OCI-LY7 (cell line): ENCODE results near the gene TBC1D1. TPM values are rescaled to one million over a fixed set of nuclear protein-coding genes. Genes with fewer than 3 reads are reported as not detected.

Experiments used
- BruUV-seq: library from RNA; stranded (reverse); fragments of 400-500 nt; replicated peaks from 2 replicates; lab custom pipeline; 2021; lab: Mats Ljungman, UMichigan
- CTCF ChIA-PET: fragments of 300-600 bp; sonication (Branson Sonifier 250); formaldehyde crosslinking; loops from one replicate; lab custom pipeline; 2022; ENCODE audit warnings: antibody characterized with exemption; ENCODE audit not compliant: unreplicated experiment; lab: Charles Lee
- POLR2A ChIA-PET: fragments of 300-600 bp; sonication (Branson Sonifier 250); formaldehyde crosslinking; loops from one replicate; lab custom pipeline; 2022; ENCODE audit warnings: antibody characterized with exemption; lab: Charles Lee
- DNase-seq: peaks from one replicate; pipeline ENCODE4 v3.0.0-alpha.2; 2015; ENCODE audit warnings: low spot score
- H2AFZ ChIP-seq: fragments of 200-600 bp; sonication (generic), shearing (Covaris generic); 2 replicates; pipeline ENCODE4 v1.6.1; 2014; ENCODE audit warnings: mild to moderate bottlenecking, antibody characterized with exemption, low read length, moderate library complexity
- H3K27ac ChIP-seq: fragments of 200-600 bp; sonication (generic); 2 replicates; pipeline ENCODE4 v1.5.1; 2014; ENCODE audit warnings: mixed run types, low read depth, mild to moderate bottlenecking, moderate library complexity, low read length, inconsistent platforms; ENCODE audit not compliant: poor library complexity, severe bottlenecking
- H3K36me3 ChIP-seq: fragments of 200-600 bp; sonication (generic); 2 replicates; pipeline ENCODE4 v1.6.1; 2014; ENCODE audit warnings: mild to moderate bottlenecking, antibody characterized with exemption, low read length, moderate library complexity, mixed read lengths; ENCODE audit not compliant: insufficient read depth
- H3K4me1 ChIP-seq: fragments of 200-600 bp; sonication (generic); 2 replicates; pipeline ENCODE4 v1.5.1; 2014; ENCODE audit warnings: mild to moderate bottlenecking, low read length; ENCODE audit not compliant: insufficient read depth, poor library complexity, severe bottlenecking
- H3K4me2 ChIP-seq: fragments of 200-600 bp; sonication (generic); 2 replicates; pipeline ENCODE4 v1.6.1; 2014; ENCODE audit warnings: mild to moderate bottlenecking, low read length
- H3K4me3 ChIP-seq: fragments of 200-600 bp; sonication (generic); 2 replicates; pipeline ENCODE4 v1.5.1; 2014; ENCODE audit warnings: mild to moderate bottlenecking, low read depth, low read length; ENCODE audit not compliant: poor library complexity, severe bottlenecking
- H3K79me2 ChIP-seq: fragments of 200-600 bp; sonication (generic); 2 replicates; pipeline ENCODE4 v1.6.1; 2016; ENCODE audit warnings: low read depth, mild to moderate bottlenecking, low read length, moderate library complexity, mixed read lengths; ENCODE audit not compliant: insufficient read depth
- H3K9me2 ChIP-seq: fragments of 200-600 bp; sonication (generic); 2 replicates; pipeline ENCODE4 v1.6.1; 2016; ENCODE audit warnings: mild to moderate bottlenecking, low read length, mixed read lengths; ENCODE audit not compliant: insufficient read depth
- H3K9me3 ChIP-seq: fragments of 200-600 bp; sonication (generic); 2 replicates; pipeline ENCODE4 v1.6.1; 2014; ENCODE audit warnings: mild to moderate bottlenecking, mixed run types, low read length, mixed read lengths
- H4K20me1 ChIP-seq: fragments of 200-600 bp; sonication (generic); 2 replicates; pipeline ENCODE4 v1.6.1; 2014; ENCODE audit warnings: mild to moderate bottlenecking, antibody characterized with exemption, low read length, moderate library complexity, mixed read lengths; ENCODE audit not compliant: insufficient read depth
- EZH2phosphoT487 ChIP-seq: fragments of 200-600 bp; sonication (generic); IDR thresholded peaks from 2 replicates; pipeline ENCODE4 v1.6.1; 2018; ENCODE audit warnings: low read depth, borderline replicate concordance, mild to moderate bottlenecking, mixed run types, antibody characterized with exemption, low read length, moderate library complexity, mixed read lengths
- intact Hi-C: fragments of 100-400 bp; cut with micrococcal nuclease; formaldehyde crosslinking; loops from one replicate; pipeline ENCODE4 v1.10.0; 2022; ENCODE audit not compliant: unreplicated experiment
- total RNA-seq, 2 experiments: library from RNA; depleted of rRNA in 1 of 2; stranded (reverse); fragments of >200 nt in 1 of 2; shearing (Covaris generic) in 1 of 2; gene quantifications; 2 replicates each; pipeline ENCODE4 v1.2.3, GENCODE V29; 2014 to 2022
- TF ChIP-seq, protein P1 (sequence below): fragments of 200-600 bp; sonication (generic); conservative IDR thresholded peaks from 2 replicates; pipeline ENCODE4 v1.5.1; 2014; ENCODE audit warnings: mild to moderate bottlenecking, antibody characterized with exemption, low read length, moderate library complexity, mixed read lengths

TBC1D1 gene
- total RNA-seq, 2 experiments from 2014 or later, result 539 to 545 TPM

DNA sequence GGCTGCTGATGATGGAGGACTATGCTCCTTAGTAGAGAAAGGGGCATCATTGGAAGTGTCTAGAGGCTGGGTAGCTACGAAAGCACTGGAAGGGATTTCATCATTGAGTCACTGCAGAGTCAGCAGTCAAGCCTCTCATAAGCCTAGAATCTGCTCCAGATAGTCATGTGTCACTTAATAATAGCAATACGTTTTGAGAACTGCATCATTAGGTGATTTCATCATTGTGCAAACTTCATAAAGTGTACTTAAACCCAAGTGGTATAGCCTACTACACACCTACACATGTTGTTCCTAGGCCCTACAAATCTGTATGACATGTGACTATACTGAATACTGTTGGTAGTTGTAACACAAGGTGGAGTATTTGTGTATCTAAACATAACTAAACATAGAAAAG is 234.9 kb downstream of the TBC1D1 start:
- Histone ChIP-seq H3K4me2 (no peak overlapping the region), H3K79me2 (no peaks in the 10 kb centered on the region), H3K27ac (no peak overlapping the region), H3K36me3 (peaks cover 99% of the 10 kb centered on the region), H3K4me3 (no peak overlapping the region), H3K4me1 (no peaks in the 10 kb centered on the region), H3K9me3 (no peaks in the 10 kb centered on the region), H2AFZ (no peak overlapping the region), H3K9me2 (no peaks in the 10 kb centered on the region), H4K20me1 (no peaks in the 10 kb centered on the region)
- ChIA-PET POLR2A (no interaction called here), CTCF (no interaction called here)
- no TSS peak for BruUV-seq
- intact Hi-C loops, result no loop called here
- TF ChIP-seq, protein P1, sequence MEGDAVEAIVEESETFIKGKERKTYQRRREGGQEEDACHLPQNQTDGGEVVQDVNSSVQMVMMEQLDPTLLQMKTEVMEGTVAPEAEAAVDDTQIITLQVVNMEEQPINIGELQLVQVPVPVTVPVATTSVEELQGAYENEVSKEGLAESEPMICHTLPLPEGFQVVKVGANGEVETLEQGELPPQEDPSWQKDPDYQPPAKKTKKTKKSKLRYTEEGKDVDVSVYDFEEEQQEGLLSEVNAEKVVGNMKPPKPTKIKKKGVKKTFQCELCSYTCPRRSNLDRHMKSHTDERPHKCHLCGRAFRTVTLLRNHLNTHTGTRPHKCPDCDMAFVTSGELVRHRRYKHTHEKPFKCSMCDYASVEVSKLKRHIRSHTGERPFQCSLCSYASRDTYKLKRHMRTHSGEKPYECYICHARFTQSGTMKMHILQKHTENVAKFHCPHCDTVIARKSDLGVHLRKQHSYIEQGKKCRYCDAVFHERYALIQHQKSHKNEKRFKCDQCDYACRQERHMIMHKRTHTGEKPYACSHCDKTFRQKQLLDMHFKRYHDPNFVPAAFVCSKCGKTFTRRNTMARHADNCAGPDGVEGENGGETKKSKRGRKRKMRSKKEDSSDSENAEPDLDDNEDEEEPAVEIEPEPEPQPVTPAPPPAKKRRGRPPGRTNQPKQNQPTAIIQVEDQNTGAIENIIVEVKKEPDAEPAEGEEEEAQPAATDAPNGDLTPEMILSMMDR, result no peak
- TF ChIP-seq EZH2phosphoT487, result no peak
- DNase-seq, result no peak

DNA sequence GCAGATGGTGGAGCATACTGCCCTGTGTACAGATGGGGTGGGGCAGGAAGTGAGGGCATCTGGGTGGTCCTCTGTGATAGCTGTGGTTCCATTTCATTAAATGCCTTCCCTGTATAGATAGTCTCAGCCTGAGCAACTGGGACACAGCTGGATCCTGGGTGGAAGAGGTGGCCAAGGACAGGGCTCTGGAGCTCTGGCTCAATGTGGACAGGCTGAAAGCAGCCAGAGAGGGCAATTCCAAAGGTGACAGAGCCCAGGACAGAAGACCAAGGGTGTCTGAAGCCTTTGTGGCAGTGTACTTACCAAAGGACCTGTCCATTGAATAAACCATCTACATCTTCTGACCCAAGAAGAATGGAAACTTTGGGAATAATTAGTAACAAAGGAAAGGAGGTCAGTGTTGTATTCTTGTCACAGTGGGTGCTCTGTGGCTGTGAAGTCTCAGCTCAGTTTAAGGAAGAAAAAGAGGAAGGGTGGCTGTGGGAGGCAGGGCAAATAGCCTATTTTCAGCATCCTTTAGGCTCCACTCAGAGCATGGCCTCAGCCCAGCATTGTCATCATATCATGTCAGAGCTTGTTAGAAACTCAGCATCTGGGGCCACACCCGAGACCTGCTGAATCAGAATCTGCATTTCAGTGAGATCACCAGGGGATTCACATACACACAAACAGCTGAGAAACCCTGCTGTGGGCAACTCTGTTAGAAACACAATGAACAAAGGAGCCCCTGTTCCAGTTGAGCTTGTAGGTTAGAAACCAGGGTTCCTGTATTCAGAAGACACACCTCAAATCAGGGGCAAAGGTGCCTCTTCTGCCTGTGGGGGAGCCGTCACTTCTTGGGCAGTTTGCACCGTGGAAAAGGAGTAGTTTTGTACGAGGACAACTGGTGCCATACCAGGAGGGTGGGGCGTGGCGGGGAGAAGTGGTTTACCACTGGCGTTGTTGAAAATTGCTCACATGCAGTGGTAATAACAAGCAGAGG is 237.9 kb downstream of the TBC1D1 start:
- Histone ChIP-seq H3K9me2 (no peaks in the 10 kb centered on the region), H3K4me2 (no peak overlapping the region), H3K4me3 (no peak overlapping the region), H2AFZ (no peak overlapping the region), H3K36me3 (peaks cover 100% of the 10 kb centered on the region), H3K9me3 (no peaks in the 10 kb centered on the region), H3K4me1 (no peaks in the 10 kb centered on the region), H4K20me1 (no peaks in the 10 kb centered on the region), H3K27ac (no peak overlapping the region), H3K79me2 (no peaks in the 10 kb centered on the region)
- TF ChIP-seq, protein P1, result no peak
- TF ChIP-seq EZH2phosphoT487, result no peak
- BruUV-seq, result no TSS peak
- DNase-seq, result no peak
- intact Hi-C loops, result no loop called here
- ChIA-PET CTCF (no interaction called here), POLR2A (interaction anchor here (0.6 kb wide), 1 partner anchor 601 kb away, joined by 3 read pairs; no protein-coding TSS in a partner anchor)
